Endodermal cell (in vitro differentiated cells): ENCODE data around the gene THAP10. TPM values are rescaled to one million over a fixed set of nuclear protein-coding genes. Genes with fewer than 3 reads are reported as not detected.

Source experiments
- DNase-seq: peaks from one replicate; pipeline ENCODE4 v3.0.0-alpha.2; 2017
- H3K27ac ChIP-seq: 2 replicates; pipeline ENCODE4 v1.5.1; 2013; ENCODE audit warnings: mild to moderate bottlenecking, low read depth, low read length, moderate library complexity
- H3K27me3 ChIP-seq: 2 replicates; pipeline ENCODE4 v1.6.1; 2013; ENCODE audit warnings: mild to moderate bottlenecking, low read length, moderate library complexity; ENCODE audit not compliant: insufficient read depth, control insufficient read depth, poor library complexity, severe bottlenecking
- H3K36me3 ChIP-seq: 2 replicates; pipeline ENCODE4 v1.7.0; 2013; ENCODE audit warnings: mild to moderate bottlenecking, low read length, moderate library complexity; ENCODE audit not compliant: control insufficient read depth, insufficient read depth
- H3K4me1 ChIP-seq: one replicate; pipeline ENCODE4 v1.7.0; 2013; ENCODE audit warnings: low read length; ENCODE audit not compliant: control insufficient read depth, insufficient read depth
- H3K4me3 ChIP-seq: 2 replicates; pipeline ENCODE4 v1.5.1; 2013; ENCODE audit warnings: mild to moderate bottlenecking, low read length, moderate library complexity
- H3K9ac ChIP-seq: 2 replicates; pipeline ENCODE4 v1.6.1; 2013; ENCODE audit warnings: mild to moderate bottlenecking, low read length, moderate library complexity; ENCODE audit not compliant: poor library complexity, severe bottlenecking; ENCODE audit errors: extremely low read depth
- H3K9me3 ChIP-seq: 2 replicates; pipeline ENCODE4 v1.6.1; 2013; ENCODE audit warnings: mild to moderate bottlenecking, low read length, moderate library complexity; ENCODE audit not compliant: control insufficient read depth
- H3K27ac Mint-ChIP-seq: 2 replicates; pipeline ENCODE4 v1.8.0; 2020; ENCODE audit warnings: mixed read lengths
- H3K27me3 Mint-ChIP-seq: 2 replicates; pipeline ENCODE4 v1.8.0; 2021; ENCODE audit warnings: mild to moderate bottlenecking, mixed read lengths; ENCODE audit not compliant: insufficient read depth
- H3K36me3 Mint-ChIP-seq: 2 replicates; pipeline ENCODE4 v1.8.0; 2020; ENCODE audit warnings: low read depth, mixed read lengths
- H3K4me1 Mint-ChIP-seq: 2 replicates; pipeline ENCODE4 v1.8.0; 2020; ENCODE audit warnings: mixed read lengths
- H3K4me3 Mint-ChIP-seq: 2 replicates; pipeline ENCODE4 v1.8.0; 2020; ENCODE audit warnings: mild to moderate bottlenecking, moderate library complexity, mixed read lengths
- H3K9me3 Mint-ChIP-seq: 2 replicates; pipeline ENCODE4 v1.8.0; 2020; ENCODE audit warnings: mild to moderate bottlenecking, mixed read lengths
- CTCF ChIP-seq: fragments of 200-600 bp; sonication (generic); conservative IDR thresholded peaks from 2 replicates; pipeline ENCODE4 v1.5.0; 2021; ENCODE audit warnings: antibody characterized with exemption, mild to moderate bottlenecking
- WGBS, 2 experiments: methylation state at CpG; one replicate each; pipeline versions ENCODE4 v1.1.5 to v1.1.7; 2013; ENCODE audit warnings: missing lambda C conversion rate in 2 of 2, mixed read lengths in 1 of 2; ENCODE audit not compliant: insufficient coverage in 1 of 2, insufficient read length in 1 of 2; 5-methylcytosine and 5-hydroxymethylcytosine counted together
- total RNA-seq, 2 donors: library from RNA; stranded (reverse); fragmentation: NEBNext Ultra II Directional in 1 of 2; extraction: Animal tissue kit (Norgen Biotek cat#: 25700) in 1 of 2; gene quantifications; 2 replicates in 1 of 2; 3 replicates in 1 of 2; pipeline ENCODE4 v1.2.1, GENCODE V29; 2021

The THAP10 gene
- total RNA-seq, 2 donors from 2014 or later = 2.4 to 6.1 TPM

GRCh38 chr15:70870051-70870450 lies 22.2 kb downstream of the THAP10 start:
- DNase-seq = no peak
- Histone ChIP-seq H3K4me1 (no peaks in the 10 kb centered on the region), H3K36me3 (no peaks in the 10 kb centered on the region), H3K9ac (no peak overlapping the region), H3K4me3 (no peak overlapping the region), H3K27ac (no peak overlapping the region), H3K9me3 (peaks cover 16% of the 10 kb centered on the region), H3K27me3 (no peaks in the 10 kb centered on the region)
- Mint-ChIP-seq H3K9me3 (peaks cover 29% of the 10 kb centered on the region), H3K4me3 (no peak overlapping the region), H3K36me3 (peaks cover 9% of the 10 kb centered on the region), H3K4me1 (peaks cover 11% of the 10 kb centered on the region), H3K27ac (no peak overlapping the region), H3K27me3 (no peaks in the 10 kb centered on the region)
- TF ChIP-seq CTCF = no peak

GRCh38 chr15:70869346-70869745 lies 22.9 kb downstream of the THAP10 start:
- WGBS, 2 experiments = 97% methylated on average over 3 of the region's 3 CpGs; no CpG with 5 or more reads in 1 of the 2 experiments
- TF ChIP-seq CTCF = no peak
- peaks cover 29% of the 10 kb centered on the region for H3K9me3 Mint-ChIP-seq

DNA sequence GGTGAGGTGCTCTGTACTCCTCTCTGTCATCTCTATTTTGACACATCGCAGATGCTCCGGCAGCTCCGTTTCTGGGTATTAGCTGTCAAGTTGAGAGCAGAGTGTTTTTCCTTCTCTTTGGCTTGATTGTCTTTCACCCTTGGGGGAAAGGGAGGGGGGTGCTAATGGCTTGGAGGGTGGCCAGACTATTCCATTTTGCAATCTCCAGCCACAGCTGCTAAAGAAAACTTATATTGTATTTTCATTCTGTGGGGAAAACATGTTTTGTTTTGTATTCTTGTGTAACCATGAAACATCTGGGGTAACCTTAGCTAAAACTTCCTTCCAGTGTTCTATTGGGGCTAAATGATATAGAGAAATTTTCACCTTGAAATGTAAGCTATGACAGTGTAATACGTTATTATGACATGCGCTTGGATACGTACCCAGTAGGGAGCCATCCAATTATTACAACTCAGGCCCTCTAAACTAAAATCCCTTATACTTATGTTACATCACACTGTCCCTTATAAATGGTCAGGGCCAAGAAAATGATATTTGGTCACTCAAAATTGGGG lies 24.2 kb downstream of the THAP10 start:
- Mint-ChIP-seq H3K9me3 (peaks cover 21% of the 10 kb centered on the region), H3K27me3 (no peaks in the 10 kb centered on the region), H3K27ac (no peak overlapping the region), H3K4me1 (peaks cover 2% of the 10 kb centered on the region), H3K36me3 (peaks cover 6% of the 10 kb centered on the region), H3K4me3 (no peak overlapping the region)
- no peak overlapping the region for H3K4me3 ChIP-seq
- H3K36me3 ChIP-seq = no peaks in the 10 kb centered on the region
- H3K4me1 ChIP-seq = no peaks in the 10 kb centered on the region
- no peak overlapping the region for H3K9ac ChIP-seq
- H3K27ac ChIP-seq = no peak overlapping the region
- no peak for DNase-seq
- WGBS, 2 experiments = 93% methylated on average over 6 of the region's 6 CpGs; no CpG with 5 or more reads in 1 of the 2 experiments
- no peaks in the 10 kb centered on the region for H3K27me3 ChIP-seq
- peaks cover 10% of the 10 kb centered on the region for H3K9me3 ChIP-seq
- TF ChIP-seq CTCF = no peak

More at GRCh38 chr15:70869346-70869745, 22.9 kb downstream of the THAP10 start:
- no peaks in the 10 kb centered on the region for H3K4me1 ChIP-seq
- Mint-ChIP-seq H3K27ac (no peak overlapping the region), H3K4me3 (no peak overlapping the region), H3K27me3 (no peaks in the 10 kb centered on the region), H3K4me1 (peaks cover 8% of the 10 kb centered on the region), H3K36me3 (peaks cover 9% of the 10 kb centered on the region)
- no peak for DNase-seq
- no peaks in the 10 kb centered on the region for H3K36me3 ChIP-seq
- no peak overlapping the region for H3K27ac ChIP-seq
- no peak overlapping the region for H3K4me3 ChIP-seq
- H3K27me3 ChIP-seq = no peaks in the 10 kb centered on the region
- H3K9me3 ChIP-seq = peaks cover 16% of the 10 kb centered on the region
- no peak overlapping the region for H3K9ac ChIP-seq
